NAMALWA (cell line): ENCODE data around the gene GPR82.
A peak's percentile ranks its signal among the peaks of the same experiment; 100 is the strongest.
"Not testable (repeated sequence)": the region's sequence is repeated elsewhere in the genome, so short reads cannot be mapped to it uniquely, and the experiment has no call there.

Experiments used
- DNase-seq: peaks from one replicate; pipeline ENCODE4 v3.0.0-alpha.2; 2015; ENCODE audit warnings: low spot score

GPR82 gene

DNA sequence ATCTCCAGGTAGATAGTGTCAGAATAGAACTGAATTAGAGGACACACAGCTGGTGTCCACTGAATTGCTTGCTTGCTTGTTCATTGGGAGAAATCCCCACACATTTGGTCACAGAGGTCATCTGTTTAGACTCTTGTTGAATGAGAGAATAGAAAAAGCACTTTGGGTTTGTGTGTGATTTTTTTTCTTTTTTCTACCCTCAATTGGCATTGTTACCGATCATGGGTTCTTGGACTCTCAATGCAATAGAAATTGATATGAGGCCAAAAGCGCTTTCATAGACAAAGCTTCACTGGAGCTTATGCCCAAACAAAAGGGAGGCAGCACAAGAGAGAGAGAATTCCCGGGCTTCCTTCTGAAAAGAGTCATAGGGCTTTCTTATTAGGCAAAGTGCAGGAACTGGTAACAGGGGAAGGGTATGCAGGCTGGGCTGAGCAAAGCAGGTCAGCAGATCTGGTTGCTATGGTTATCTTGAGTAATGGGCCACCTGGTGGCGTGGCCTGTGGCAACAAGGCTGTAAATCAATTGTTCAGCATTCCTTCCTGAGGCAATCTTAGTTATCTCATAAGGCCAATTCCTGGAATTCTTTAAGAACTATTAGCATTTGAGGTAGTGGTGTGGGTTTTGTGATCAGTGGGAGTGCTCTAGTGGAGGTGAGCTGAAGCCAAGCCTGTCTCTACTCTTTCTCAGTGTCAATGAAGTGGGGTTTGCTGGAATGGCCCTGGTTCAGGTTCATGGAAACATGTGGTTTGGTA, 5.3 kb upstream of the GPR82 start:
- no peak for DNase-seq

DNA sequence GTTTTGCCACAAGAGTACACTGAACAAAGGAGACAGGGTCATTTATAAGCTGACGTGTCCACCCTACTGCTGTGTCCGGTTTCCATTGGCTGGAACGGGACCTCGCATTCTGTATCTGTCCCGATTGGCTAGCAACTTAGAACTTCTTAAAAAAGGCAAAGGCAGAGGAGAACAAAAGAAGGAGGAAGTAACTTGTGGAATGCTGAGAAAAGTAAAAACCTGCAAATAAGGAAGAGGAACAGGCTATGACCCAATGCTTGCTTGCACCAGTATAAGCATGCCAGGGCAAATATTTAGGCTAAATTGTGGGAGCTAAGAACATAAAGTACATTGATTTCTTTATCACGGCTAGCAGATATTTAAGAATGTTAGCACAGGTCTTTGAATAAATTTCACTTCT, 4.4 kb upstream of the GPR82 start:
- DNase-seq, result not testable (repeated sequence)

DNA sequence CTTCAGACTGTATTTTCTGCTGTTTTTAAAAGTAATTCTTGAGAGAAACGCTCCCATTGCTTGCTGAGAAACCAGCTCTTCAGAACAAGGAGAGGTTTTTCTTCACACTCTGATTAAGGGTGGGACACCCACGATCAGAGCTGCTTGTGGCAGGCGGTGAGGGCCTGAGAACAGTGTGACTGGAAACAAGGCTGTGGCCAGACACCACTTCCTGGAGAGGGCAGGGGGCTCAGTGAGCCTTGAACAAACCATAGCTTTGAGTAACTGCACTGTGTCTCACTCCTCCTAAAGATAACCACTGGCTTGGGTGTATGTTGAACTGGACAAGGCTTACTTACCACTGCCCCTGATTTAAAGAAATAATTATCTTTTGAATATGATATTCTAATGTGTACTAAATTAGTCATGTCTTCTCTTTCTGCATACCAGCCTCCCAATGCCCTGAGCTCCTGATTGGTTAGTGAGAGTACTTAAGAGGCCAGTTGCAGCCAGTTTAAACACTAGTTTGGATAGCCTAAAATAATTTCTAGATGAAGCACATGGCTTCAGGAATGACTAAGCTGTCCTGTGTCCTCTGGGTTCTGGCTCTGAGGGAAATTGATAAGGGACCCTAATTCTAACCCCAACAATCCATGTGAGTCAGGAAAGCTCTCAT, 3.7 kb upstream of the GPR82 start:
- peak; percentile 40 for DNase-seq

DNA sequence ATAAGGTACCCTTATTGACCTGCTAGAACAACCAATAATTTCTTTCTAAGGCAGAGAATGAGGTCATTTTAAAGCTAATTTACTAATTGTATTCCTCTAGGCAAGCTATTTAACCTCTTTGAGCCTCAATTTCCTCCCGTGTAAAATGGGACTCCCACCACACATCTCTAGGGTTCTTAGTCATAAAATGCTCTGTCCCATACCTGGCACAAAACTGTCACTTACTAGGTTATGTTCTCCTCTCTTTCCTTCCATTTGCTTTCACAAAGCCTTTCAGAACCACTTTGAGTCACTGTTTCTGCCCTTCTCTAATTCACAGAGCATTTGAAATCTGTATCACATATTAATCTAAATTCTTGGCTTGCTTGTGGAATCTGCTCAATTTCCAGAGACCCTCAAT, 2.4 kb upstream of the GPR82 start:
- no peak for DNase-seq

DNA sequence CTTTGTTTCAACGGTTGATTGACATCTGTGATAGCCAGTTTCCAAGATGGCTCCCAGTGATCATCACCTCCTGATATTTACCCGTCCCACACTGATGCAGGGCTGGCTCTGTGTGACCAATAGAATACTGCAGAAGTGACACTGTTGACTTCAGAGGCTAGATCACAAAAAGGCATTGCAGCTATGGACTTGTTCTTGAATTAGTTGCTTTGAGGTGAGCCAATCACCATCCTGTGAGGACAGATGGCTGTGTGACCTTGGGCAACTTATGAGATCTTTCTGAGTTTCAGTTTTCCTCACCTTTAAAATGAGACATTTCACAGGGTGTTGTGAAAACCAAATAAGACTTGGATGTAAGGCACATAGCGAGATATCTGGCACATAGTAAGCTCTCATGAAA, 1.8 kb upstream of the GPR82 start:
- no peak for DNase-seq

DNA sequence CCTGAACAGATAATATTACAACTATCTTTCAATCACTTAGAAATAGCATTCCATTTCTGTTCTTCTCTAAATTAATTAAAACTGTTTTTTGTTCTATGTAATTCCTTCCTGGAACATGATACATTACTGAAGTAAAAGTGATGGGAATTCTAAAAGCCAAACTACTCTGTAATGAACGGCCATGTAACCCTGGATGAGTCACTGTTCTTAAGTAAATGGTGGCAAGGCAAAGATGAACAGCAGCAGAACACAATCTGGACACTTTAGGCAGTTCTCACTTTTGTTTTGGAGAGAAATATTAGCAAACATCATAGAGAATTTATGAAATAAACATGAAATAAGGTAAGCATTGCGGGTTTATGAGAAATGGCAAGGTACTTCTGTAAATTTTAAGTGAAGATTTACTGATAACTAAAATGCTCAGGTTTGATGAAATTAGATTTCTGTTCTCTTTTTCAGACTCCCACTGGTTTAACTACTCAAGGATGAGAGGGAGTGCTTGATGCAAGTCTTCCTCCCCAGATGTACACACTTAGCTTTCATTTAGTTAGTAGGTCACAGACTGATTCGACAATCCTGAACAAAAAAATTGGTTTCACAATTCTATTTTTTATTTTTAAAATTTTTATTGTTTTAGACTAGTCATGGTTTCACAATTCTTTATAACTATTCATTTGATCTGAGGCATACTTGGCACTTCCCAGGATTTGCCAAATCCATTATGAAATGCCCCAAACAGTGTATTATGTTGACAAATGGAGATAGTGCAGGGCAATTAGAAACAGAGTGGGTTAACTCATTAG, 964 bp upstream of the GPR82 start:
- DNase-seq, result no peak

DNA sequence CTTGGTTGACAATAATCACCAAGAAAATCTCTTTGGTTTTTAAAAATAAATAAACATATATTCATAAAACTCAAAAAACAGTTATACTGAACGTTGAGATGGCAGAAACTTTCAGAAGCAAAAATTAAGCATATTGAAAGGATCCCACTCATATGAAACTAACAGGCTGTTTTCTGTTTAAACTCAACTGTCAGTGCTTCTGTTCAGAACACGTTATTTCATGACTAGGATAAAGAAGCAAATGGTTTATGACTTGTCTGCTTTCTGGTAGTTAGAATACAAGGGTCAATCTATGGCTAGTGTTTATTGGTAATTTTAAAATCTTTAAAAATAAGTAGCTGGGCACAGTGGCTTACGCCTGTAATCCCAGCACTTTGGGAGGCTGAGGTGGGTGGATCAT, 4.1 kb downstream of the GPR82 start:
- no peak for DNase-seq

DNA sequence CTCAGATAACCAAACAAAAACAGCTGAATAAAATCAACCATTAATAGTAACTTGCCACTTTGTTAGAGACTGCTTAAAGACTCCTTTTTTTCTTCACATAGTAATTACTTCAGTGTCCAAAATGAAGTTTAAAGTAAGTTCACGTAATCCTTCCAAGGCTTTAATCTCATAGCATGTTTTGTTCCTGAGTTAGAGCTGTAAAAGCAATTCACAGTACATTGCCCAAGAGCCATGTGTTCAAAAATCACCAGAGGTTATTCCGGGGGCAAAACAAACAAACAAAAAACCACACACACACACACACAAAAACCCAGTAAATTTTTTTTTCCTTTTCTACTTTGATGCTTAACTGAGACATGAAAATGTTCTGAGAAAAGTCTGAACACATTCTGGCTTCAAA, 6.1 kb downstream of the GPR82 start:
- no peak for DNase-seq

DNA sequence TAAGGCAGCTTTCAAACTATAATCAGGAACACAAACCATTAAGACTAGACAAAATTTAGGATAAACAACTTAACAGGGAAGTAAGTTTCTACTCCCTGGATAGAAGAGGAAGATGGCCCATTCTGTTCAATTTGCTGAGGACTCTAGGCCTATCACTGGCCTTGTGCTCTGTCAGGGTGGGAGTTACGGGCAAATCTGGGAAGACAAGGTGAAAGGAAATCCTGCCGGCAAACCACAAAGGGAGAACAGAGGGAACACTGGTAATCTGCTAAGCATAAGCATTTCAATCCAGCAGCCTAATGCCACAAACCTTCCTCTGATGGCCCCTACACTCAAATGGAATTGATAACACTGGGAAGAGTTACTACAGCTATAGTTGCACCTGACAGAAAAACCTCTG, 8.3 kb downstream of the GPR82 start:
- no peak for DNase-seq

DNA sequence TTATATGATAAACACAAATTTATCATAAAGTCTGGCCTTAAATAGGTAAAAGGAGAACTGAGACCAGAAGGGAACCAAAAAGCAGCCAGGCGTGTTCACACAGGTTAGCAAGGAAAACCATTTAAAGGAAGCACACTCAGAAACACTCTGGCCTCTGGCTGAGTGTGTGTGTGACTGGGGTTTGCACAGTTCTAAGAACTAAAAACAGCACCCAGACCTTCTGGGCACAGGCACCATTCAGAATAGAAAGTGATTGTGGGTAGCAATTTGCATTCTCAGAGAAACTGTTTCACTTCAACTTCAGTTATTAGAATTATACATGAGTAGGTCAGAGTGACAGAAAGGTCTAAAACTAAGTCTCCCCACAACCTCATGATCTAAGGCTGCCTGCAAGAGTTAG, 10.0 kb downstream of the GPR82 start:
- DNase-seq, result peak; percentile 66

DNA sequence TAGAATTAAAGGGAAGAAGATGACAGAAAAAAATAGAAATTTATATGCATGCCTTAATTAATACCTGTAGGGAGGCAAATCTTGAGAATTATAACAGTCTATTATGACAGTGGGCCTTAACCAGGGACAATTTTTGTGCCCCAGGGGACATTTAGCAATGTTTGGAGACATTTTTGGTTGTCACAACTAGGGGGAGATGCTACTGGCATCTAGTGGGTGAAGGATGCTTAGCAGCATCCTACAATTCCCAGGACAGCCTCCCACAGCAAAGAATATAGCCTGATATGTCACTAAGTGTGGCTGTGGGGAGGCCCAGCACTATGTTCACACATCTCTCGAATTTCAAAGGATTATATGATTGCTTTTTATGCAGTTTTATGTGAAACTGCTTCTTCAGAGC, 10.5 kb downstream of the GPR82 start:
- DNase-seq, result peak; percentile 66

DNA sequence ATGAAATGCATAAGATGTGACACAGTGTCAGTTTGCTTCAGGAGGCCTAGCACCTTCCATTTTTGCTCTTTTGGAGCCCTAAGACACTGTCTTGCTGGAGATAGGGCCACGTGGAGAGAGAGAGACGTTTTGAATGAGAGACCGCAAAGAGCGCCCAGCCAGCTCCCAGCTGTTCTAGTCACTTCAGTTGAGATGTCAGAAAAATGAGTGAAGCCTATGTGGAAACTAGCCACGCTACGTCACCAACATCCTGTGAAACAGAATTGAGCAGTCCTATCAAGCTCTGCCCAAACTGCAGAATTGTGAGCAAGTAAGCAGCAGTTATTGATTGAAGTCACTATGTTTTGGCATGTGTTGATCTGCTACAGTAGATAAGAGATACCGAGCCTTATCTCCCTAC, 13.1 kb downstream of the GPR82 start:
- no peak for DNase-seq

DNA sequence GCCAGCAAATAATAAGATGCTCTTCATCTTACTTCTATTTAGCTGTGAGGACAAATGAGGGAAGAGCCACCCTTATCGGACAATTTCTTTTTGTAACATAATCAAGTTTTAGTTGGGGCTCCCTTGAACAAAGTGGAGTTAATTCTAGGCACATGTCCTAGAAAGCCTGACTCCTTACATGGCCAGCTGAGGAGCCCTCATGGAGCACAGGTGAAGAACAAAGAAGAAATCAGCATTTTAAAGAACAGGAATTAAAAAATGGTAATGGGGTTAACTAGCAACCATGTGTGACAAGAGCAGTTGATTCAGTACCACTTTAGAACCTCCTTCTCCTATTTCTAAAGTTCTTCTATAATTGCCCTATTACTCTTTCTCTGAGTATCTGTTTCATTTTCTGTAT, 15.9 kb downstream of the GPR82 start:
- DNase-seq, result no peak

DNA sequence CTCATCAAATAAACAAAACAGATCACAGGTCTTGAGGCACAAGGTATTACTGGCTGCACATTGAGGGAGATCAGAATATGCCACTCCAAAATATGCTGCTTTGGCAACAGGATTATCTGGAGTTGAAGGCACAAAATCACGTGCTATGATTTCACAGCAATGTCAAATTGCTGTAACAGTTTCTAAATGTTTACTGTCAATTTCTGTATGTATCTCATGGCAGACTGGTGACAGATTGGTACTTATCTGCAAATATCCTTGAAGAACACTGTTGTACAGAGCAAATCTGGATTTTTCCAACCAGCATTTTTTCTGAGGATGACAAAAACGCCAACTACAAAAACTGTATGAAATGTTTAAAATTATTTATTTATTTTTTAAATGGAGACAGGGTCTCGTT, 26.7 kb downstream of the GPR82 start:
- DNase-seq, result no peak

DNA sequence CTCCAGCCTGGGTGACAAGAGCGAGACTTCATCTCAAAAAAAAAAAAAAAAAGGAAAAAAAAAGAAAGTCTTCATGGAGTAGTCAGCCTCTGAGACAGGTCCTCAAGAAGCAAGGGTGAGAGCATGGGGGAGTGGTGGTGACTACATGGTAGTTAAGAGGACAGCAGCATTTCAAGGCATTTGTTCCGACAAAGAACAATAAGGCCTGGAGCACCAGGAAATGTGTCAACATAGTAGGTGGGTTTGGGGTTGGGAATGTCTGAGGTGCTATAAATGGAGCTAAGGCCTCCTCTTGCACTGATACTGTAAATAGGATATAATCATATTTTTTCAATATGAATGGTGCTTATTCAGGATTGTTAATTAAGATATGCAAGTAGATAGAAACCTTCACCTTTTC, 34.4 kb downstream of the GPR82 start:
- no peak for DNase-seq

DNA sequence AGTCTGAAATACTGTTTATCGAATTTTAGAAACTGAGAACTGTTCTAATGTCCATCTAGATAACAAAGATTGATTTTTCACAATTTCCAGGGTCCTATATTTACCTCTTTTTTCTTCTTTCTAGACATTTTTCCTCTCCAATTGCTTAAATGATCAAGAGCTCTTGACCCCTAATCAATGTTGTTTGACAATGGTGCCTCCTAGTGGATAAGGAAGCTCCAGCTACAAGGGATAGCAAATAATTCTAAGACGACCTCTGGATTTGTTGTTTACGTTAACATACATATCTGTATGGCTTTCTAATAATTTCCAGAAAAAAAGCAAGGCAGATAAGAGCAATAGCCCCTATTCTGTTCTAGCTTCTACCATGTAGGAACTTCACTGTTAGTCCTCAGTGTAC, 35.8 kb downstream of the GPR82 start:
- DNase-seq, result peak; percentile 28

DNA sequence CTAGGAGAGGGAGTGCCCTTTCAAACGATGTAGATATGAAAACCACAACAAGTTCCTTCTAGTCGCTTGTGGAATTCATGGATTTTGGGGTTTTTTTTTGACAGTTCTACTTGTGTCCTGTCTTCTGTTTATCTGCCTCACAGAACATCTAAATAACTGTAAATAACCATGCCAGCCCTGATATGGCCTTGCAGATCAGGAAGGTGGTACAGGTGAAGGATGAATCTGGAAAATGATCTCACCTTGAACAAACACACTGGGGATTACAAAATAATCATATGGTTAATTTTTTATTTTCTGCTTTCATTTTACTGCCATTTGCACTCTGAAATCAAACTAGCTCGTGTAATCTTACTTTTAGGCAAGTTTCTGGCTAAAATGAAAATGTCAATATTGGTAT, 37.2 kb downstream of the GPR82 start:
- DNase-seq, result no peak

DNA sequence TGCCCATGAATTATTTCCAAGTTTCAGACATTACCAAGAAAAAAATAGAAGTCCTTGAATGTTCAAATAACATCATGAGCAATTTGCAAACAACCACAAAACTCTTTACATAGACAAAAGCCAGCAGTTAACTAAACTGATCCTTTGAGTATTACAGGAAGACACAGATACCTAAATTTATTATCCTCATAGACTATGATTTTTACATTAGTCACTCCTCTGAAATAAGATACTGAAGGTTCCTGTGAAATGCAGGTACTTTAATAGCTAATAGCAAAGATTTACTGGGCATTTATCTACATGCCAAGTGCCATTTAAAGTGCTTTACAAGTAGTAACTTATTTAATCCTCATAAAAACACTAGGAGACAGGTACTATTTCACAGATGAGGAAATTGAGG, 37.7 kb downstream of the GPR82 start:
- DNase-seq, result no peak

DNA sequence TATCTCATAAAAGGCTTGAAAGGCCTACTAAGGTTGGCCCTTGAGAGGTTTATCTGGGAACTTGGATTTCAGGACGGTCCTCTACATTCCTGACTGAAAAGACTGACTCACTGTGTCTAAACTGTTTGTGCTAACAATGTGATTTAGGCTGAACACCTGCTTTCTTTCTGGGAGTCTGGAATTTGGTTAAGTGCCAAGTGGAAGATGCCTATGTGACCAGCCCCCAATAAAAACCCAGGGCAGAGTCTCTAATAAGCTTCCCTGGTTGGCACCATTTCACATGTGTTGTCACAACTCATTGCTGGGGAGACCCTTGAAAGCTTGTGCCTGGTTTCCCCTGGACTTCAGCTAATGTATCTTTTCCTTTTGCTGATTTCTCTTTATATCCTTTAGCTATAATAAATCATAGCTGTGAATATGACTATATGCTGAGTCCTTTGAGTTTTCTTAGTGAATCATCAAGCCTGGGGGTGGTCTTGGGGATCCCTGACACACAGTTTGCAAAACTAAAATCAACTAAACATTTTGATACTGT, 55.1 kb downstream of the GPR82 start:
- DNase-seq, result no peak
